Forelimb muscle (tissue), 1 donor: Measurements from ENCODE around the gene NPBWR2. TPM values are rescaled to one million over a fixed set of nuclear protein-coding genes. Genes with fewer than 3 reads are reported as not detected.

ENCODE experiments used
- DNase-seq: peaks from one replicate; pipeline ENCODE4 v3.0.0-alpha.2; 2013; ENCODE audit warnings: low read depth
- polyA plus RNA-seq: library from polyadenylated mRNA; unstranded; fragments of 120-200 nt; gene quantifications from one replicate; pipeline ENCODE4 v1.2.1, GENCODE V29; 2013; ENCODE audit not compliant: insufficient read length

Gene NPBWR2
- polyA plus RNA-seq, 1 donor = not detected

DNA sequence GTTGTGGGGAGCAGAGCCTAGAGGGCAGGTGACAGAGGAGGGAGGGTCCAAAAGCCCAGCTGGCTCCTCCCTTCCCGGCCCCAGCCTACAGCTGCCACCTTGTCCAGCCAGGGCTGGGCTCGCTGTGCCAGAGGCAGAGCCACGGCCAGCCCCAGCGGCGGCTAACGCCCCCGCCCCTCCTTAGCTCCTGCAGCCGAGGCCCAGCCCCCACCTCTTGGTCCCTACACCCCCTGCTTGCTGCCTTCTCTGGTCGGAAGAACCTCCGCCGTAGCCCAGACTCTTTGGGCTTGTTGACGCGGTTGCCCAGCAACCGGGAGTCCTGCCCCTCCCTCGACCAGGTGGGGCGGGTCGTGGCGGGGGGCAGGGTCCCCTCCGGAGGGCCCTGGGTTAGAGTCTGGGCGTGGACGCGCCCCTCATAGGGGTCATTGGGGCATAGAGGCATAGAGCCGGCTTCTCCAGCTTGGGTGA, 22.6 kb downstream of the NPBWR2 start:
- DNase-seq = no peak

DNA sequence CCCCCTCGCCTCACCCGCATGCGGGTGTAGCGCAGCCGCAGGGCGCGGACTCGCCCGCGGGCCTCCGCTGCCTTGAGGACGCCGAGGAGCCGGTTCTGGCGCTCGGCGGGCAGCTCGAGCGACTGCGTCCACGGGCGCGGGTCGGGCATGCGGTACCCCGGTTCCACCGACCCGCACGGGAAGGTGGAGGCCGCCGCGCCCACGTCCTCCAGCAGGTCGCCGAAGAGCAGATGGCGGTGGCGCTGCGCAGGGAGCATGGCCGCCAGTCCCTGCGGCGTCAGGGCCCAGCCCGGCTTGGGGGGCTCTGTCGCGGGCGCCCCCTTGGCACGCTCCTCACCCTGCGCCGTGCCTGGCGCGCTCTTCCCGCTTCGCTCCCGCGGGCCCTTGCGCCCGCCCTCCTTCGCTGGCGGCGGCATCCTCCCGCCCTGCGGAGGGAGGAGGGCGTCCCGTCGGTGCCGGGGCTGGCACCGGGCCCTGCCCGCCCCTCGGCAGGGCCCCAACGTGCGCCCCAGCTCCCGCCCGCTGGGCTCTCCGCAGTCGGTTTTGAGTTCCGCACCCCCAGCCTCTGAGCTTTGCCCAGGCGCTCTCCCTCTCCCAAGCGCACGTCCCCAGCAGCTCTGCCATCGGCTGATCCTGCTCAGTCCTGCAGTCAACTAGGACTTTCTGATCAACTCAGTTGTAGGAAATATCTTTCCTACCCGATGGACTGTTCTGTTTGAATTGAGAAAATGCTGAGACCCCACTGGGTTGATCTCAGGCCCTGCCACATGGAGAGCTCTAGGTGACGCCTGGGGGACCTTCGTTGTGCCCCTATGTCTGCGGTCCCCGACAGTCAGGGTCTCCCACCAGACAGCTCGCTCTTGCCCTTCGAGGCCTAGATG, 23.3 kb downstream of the NPBWR2 start, which contains the start of gene LKAAEAR1:
LKAAEAR1 (minus strand) TSS at position 595 of the 881 bp plus-strand sequence; CDS start at position 416, 179 bp downstream.
- no peak for DNase-seq

DNA sequence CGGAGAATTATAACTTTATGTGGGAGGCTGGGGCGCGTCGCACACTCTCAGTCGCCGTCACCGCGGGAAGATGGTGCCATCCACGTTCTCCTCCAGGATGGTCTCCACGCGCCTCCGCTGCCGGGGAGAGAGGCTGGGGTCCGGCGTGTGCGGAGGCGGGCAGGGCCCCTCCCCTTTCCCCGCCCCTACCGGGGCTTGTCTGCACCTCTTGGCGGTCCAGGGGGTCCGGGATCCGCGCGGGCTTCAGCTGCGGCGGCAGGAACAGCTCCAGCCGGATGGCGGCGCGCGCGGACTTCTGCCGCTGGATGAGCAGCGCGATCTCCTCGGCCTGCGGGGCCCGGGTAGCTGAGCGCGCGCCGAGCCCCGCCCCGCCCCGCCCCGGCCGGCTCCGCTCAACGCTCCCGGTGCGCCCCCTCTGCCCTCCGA, 24.0 kb downstream of the NPBWR2 start:
- no peak for DNase-seq

DNA sequence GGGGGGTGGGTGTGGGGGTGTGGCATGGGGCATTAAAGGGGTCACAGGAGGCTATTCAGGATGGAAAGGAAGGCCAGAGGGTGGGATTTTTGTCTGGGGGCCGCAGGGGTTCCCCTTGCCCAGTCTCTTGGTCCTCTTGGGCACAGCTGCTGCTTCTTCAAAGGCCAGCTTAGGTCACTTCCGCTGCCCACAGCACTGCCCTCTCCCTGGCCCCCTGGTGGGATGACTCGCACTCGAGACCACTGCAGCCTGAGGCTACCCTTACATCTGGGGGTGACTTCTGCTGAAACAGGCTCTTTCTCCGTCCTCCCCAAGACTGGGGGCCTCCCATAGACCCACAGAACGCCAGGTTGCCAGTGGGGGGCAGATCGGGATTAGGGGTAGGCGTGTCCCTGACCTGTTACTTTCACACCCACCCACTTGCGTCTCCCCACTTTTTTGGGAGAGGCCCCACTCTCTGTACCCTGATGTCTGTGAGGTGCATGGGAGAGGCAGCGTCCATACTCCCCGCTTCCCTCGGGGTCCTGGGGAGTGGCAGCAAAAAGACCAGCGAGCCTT, 24.5 kb downstream of the NPBWR2 start:
- no peak for DNase-seq

DNA sequence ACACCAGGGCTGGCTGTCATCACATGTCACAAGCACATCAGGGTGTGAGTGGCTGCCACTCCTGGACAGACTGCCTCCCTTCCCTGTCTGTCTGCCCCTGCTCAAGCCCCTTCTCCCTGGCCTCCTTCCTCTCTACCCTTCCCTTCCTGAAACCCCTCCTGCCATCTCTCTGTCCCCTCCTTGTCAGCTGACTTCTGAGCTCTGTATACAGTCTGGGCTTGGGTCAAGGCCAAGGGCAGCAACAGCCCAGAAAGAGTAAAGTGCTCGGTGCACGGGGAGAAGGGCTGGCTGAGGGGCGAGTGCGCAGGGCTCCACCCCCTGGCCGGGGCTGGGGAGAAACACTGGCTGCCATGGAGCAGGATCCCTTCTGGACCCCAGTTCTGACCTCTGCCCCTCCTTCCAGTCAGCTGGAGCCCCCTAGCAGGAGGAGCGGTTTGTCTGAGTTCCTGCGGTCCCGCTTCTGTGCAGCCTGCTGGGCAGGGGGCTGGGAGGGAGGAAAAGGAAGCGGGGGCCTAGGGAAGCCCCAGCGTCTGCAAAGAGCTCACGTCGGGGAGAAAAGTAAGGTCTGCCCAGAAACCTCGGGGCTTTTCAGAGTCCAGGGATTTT, 25.1 kb downstream of the NPBWR2 start:
- no peak for DNase-seq

DNA sequence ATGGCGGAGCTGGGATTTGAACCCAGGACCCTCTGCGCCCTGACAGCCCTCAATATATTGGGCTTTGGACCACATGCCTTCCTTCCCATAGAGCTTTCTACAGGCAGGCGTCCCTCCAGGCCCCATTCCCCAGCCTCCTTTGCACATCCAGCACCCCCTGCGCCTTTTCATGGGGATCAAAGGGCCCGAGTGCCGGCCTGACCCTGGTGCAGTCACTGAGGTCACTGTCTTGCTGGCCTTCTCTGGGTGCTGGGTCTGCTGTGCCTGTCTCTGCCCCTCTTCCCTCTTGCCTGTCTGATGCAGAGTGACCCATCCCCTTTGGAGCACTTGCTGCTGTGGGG, 25.8 kb downstream of the NPBWR2 start:
- no peak for DNase-seq

DNA sequence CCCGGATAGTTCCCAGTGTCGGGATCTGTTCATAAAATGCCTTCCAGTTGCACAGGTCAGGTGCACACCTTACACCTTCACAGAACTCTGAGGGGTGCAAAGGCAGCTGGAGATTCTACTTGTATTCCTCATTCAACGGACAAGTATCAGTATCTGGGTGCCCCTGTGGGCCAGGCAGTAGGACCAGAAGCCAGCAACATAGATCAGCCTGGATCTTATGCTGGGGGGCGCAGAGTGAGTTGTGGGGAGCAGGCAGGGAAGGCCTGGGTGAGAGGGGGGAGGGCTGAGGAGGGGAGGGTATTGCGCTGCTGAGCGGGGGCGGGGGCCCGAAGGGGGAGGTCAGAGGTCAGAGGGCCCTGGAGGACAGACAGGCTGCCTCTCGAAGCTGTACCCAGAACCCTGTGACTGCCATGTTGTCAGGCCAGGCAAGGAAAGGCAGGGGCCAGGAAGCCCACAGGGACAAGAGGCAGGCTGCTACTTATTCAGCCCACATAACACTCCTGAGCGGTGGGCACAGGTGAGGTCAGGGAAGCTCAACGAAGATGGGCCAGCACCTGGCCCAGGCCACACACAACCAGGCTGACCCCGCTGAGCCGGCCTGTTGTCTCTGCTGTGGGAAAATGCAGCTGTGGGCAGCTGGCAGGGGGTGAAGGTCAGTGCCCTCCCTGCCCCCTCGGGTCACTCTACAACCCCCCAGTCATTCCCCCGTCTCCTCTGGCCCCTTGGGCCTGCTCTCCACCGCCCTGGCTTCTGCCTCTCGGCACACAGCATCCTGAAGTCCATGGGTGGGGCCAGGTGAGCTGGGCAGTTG, 26.3 kb downstream of the NPBWR2 start:
- no peak for DNase-seq

DNA sequence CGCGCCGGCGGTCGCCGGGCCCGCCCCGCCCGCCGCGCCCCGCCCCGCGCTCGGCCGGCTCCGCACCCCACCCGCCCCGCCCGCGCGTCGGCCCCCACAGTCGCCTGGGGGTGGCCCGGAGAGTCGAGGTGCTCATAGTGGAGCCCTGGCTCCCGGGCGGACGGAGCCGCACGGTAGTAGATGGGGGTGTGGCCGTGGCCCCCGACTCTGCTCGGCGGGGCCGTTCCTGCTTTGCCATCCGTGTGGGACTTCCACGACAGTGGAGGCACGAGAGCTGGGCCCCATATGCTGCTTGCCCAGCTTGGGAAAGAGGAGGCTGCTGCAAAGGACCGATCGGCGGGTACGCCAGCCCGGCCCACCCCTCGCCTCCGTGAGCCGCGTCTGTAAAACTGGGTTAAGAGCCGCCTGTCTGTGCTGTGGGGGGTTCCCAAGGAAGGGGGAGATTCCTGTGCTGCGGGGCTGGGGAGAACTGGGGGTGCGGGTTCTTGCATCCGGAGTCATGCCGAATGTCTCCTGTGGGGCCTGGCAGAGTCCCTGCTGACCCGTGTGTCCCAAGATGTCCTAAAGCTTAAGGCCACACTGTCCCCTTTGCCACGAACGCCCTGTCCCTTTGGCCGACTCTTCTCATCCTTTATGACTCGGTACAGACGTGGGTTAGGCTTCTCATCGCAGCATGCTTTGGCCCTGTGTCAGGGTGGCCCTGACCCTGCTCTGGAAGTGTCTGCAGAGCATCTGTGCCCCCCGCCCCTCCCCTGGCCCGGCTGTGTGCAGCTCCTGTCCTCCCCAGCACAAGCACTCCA, 27.2 kb downstream of the NPBWR2 start, which contains the start of gene OPRL1:
OPRL1 (plus strand) TSS at position 70 of the 800 bp plus-strand sequence. CDS start 12,639 bp downstream, outside the sequence.
- no peak for DNase-seq

DNA sequence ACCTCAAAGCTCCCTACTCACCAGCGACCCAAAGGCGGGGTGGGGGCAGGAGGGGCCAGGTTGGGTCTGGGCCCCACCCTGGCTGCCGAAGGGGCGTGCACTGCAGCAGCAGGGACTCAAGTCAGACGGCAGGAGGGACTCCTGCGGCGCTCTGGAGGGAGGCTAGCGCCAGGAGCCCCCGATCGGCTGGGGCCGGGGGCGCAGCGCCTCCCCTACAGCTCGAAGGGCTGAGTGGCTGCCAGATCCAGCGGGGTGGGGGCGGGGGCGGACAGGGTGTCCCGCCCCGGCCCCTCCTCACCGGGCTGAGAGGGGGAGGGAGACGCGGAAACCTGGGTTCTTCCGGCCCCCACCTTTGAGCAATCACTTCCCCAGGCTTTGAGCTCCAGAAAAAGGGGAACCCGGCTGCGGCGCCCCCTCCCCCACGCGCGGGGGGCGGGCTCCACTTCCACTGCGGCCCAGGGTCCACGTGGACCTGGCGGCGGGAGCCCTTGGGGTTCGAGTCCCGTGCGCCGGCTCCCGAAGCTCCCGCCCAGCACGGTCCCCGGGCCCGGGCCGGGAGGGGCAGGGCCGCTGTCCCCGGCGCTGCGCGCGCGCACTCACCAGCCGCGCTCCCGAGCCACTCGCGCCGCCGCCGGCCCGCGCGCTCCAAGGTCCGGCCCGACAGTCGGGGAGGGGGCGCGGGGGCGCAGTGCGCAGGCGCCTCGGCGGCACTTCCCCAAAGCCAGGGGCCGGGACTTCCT, 27.9 kb downstream of the NPBWR2 start, which contains the start of gene RGS19:
RGS19 (minus strand) TSS at position 246 of the 740 bp plus-strand sequence. CDS start 2,632 bp downstream, outside the sequence.
- DNase-seq = peak; percentile 38

DNA sequence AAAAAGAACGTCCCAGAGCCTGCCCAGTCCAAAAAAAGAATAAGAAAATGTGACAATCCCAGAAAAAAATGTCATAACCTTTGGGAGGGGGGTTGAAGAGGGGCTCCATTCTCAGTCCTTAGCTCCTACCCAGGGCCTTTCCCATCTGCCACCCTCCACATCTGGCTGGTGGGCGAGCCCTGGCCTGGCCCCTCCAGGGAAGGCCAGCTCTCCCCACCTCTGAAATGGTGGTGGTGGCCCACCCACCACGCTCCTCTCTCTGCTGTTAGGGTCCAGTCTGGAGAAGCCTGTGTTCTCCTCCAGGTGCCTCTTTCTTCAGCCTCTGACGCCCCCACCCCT, 28.5 kb downstream of the NPBWR2 start:
- no peak for DNase-seq

DNA sequence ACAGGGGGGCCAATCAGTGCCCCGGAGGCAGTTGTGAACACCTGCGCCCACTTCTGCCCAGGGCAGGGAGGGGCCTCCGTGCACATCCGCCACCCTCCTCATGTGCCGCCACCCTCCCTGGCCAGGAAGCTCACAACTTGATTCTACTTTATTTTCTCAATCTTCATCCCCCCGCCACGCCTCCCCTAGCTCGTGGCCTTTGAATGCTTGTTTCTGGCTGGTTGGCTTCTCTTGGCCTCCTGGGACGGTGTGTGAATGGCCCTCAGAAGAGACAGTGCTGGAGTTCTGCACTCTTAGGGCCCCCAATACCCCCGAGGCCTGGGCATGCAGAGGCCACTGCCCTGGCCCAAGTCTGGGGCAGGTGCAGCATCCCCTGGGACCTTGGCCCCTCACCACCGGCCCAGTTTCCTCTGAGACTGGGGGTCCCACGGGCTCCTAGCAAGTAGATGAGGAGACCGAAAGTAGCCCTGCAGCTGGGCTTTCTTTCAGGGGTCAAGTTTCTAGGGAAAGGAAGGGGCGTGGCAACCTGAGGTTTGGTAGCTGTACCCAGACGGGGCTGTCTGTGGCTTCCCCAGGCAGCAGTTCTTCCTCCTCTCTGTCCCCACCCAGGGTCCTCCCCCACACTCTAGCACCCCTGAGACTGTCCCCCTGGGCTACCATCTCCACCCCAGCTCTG, 29.4 kb downstream of the NPBWR2 start:
- no peak for DNase-seq

DNA sequence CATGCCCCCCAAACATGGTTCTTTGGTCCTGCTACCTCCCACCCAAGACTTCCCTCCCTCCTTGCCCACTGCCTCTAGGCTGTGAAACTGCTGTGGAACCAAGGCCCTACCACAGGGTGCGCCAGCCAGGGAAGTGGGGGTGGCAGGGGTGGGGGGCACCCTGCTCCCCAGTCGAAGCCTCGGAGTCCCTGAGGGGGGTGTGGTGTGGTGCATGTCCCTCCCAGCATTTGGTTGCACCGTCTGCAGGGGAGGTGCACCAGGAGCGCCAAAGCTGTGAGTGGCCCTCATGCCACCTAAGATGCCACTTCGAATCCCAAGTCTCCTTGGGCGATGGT, 29.9 kb downstream of the NPBWR2 start:
- DNase-seq = no peak

DNA sequence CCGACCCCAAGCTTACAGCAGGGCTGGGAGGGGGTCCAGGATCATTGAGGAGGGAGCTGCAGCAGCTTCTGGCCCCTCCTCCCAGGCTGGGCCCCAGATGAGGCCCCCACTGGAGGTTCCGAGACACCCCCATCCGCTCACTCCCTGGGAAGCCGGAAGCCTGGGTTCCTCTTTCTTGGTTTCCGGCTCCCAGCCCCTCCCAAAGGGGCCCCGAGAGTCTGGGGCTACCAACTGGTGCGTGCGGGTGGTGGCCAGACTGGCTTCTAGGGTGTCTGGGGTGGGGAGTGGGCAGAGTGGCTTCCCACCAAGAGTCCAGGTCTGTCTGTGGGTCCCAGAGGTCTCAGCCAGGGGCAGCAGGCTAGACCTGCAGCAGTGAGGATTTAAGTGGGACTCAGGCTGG, 30.3 kb downstream of the NPBWR2 start:
- DNase-seq = no peak

DNA sequence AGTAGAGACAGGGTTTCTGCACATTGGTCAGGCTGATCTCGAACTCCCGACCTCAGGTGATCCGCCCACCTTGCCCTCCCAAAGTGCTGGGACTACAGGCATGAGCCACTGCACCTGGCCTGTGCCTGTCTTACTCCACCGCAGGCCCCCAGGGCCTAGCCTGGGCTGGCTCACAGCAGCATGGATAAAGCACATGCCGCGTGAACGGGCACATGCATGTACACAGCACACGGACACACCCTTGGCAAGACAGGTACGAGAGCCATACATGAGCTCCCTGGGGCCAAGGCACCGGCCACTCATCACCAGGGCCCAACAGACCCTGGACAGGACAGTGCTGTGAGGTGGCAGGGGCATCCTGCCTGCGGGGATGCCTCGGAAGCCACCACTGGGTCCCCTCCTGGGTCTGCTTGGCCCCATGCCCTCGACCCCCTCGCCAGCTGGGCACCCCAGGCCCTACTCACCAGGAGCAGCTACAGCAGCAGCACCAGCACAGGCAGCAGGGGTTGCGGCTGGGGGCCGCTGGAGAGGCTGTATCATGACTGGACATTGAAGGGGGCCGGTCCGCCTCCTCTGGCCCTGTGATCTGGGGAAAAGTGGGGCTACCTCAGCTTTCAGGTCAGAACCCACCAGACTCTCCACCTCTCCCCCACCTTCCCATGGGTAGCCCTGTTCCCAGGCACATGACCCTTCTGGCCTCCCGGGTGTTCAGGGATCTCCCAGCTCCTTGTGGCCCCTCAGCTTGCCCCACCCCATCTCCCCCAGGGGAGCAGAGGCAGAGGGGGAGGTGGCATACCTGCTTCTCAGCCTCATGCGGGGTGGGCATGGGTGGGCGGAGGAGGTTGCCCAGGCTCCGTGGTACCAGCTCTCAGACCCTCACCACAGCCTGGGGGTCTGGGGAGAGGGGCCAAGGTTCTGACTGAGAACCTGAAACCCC, 31.0 kb downstream of the NPBWR2 start:
- no peak for DNase-seq

DNA sequence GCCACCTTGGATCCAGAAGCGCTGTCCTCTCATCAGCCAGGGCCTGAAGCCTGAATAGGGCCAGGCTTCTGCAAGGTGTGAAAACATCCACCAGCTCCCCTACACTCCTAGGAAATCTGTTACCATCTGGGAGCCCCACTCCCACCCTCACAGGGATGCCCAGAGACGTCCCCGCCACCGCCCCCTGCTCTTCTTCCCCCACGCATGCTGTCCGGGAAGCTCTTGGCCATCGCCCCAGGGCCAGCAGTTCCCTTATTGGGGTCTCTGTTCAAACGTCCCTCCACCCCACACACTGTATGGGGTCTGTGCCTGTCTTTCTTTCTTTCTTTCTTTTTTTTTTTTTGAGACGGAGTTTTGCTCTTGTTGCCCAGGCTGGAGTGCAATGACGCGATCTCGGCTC, 31.8 kb downstream of the NPBWR2 start:
- no peak for DNase-seq

DNA sequence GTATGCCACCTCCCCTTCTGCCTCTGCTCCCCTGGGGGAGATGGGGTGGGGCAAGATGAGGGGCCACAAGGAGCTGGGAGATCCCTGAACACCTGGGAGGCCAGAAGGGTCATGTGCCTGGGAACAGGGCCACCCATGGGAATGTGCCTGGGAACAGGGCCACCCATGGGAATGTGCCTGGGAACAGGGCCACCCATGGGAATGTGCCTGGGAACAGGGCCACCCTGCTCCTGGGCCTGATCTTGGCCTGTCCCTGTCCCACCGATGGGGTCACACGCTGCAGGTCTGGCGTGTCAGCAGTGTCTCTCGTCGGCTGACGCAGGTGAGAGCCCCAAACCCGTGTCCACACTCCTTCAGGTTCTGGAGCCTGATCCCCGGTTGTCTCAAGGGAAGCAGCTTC, 32.4 kb downstream of the NPBWR2 start:
- DNase-seq = no peak

DNA sequence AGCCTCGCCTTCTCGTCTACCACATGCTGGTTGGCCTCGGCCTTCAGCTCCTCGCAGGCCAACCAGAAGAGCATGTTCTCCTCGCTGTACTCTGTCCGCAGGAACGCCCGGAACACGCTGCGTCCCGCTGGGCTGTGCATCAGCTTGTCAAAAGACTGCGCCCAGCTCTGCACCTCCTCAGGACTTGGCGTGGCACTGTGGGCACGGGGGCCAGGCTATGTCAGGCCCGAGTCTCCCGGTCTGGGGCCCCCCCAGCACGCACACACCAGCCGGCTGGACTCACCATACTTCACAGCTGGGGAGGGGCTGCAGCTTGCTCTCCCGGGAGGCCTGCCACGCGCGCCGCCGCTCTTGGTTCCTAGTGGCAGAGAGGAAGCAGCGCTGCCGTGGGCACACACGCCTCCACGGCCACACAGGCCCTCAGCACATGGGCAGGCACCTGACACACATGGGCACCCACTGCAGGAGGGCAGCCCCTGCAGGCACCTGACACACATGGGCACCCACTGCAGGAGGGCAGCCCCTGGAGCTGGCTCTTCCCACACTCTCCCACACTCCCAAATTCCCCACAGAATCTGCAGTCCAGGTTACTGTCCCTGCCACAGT, 33.1 kb downstream of the NPBWR2 start:
- DNase-seq = no peak
